Vagina (tissue), 2 donors: ENCODE results near the gene LEKR1.

Source experiments
- CTCF ChIP-seq, 3 experiments: fragments of 450-650 bp in 2 of 3; fragments of 200-600 bp in 1 of 3; sonication (generic) in 1 of 3; IDR thresholded peaks; one replicate each; pipeline ENCODE4 v1.5.1; 2017 to 2019; ENCODE audit warnings: antibody characterized with exemption in 3 of 3, mild to moderate bottlenecking in 2 of 3, moderate library complexity in 2 of 3
- POLR2A ChIP-seq, 2 donors: fragments of 450-650 bp; IDR thresholded peaks; one replicate each; pipeline ENCODE4 v1.6.1; 2017; ENCODE audit warnings: antibody characterized with exemption in 2 of 2, mild to moderate bottlenecking in 2 of 2, moderate library complexity in 2 of 2

DNA sequence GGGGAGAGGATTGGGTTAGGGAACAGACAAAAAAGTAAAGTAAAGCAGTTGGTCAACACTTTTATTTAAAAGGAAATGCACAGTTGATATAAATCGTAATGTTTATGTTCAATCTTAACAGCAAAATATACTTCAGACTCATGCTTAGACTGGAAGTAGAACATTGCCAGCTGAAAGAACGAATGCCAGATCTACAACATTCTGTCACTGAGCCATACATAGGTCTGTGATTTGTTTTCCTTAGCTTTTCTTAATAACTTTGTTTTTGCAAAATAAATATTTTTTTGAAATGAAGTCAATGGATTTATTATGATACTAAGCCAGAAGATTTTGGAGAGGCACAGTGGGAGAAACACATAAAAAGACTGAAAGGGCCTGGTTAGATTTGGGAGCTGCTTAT lies 62.0 kb downstream of the LEKR1 start:
- no peak for TF ChIP-seq CTCF (IDR thresholded peaks at IDR 0.05)
- TF ChIP-seq POLR2A (IDR thresholded peaks at IDR 0.05): no peak
